Measurements from ENCODE around the gene PSME2. TPM values are rescaled to one million over a fixed set of nuclear protein-coding genes. Genes with fewer than 3 reads are reported as not detected.

The PSME2 gene
- total and polyA plus RNA-seq, 10 of the 15 experiments (the other 5 are each of a cell fraction or from before 2014, with no cell fraction given) = 510 to 3,542 (median 913) TPM

- Histone ChIP-seq H3K36me3 (ENCODE audit: control insufficient read depth in 2 of 2, insufficient read depth in 2 of 2, low read length in 1 of 2) (peaks cover 4 to 14% of the 10 kb centered on the region in 2 experiments; a peak in 3 of 4 replicates), H3K9ac (ENCODE audit: control insufficient read depth, insufficient read depth, low read length) (peak overlapping the region; percentile 100), H3K27me3 (replicated peaks in 1 of 2; ENCODE audit: control insufficient read depth in 2 of 2, insufficient read depth in 2 of 2, low read length in 1 of 2) (no peaks in the 10 kb centered on the region), H3K4me1 (ENCODE audit: control insufficient read depth, insufficient read depth, low read length) (0 out of 2 replicates have a peak, but pooled peaks cover 3% of the 10 kb centered on the region), H3K9me3 (replicated peaks; ENCODE audit: control insufficient read depth, insufficient read depth, low read length) (no peaks in the 10 kb centered on the region), H3K4me2 (ENCODE audit: control insufficient read depth, insufficient read depth) (peak overlapping the region; percentile 64), H4K20me1 (ENCODE audit: control insufficient read depth, insufficient read depth) (no peaks in the 10 kb centered on the region), H2AFZ (ENCODE audit: control insufficient read depth, low read depth, low read length) (peak overlapping the region; percentile 2), H3K79me2 (ENCODE audit: control insufficient read depth, insufficient read depth, low read length) (peaks cover 24% of the 10 kb centered on the region), H3K4me3 (peak overlapping the region; percentile 98), H3K27ac (ENCODE audit: control insufficient read depth, insufficient read depth) (peak overlapping the region; percentile 99)
- ChIA-PET POLR2A (interaction anchor here (0.7 to 6.8 kb wide), 16 partner anchors 9 to 147 kb away, joined by 3 to 90 read pairs (median 11); partner anchors contain the start of genes CARMIL3, DCAF11, EMC9 and IRF9), SMC1A (ENCODE audit: uncharacterized antibody, unreplicated experiment) (interaction anchor here (0.6 to 9.2 kb wide), 10 partner anchors 11 to 147 kb away, joined by 3 to 195 read pairs (median 7); partner anchors contain the start of genes DCAF11, IPO4, IRF9 and NRL), RAD21 (ENCODE audit: unreplicated experiment) (interaction anchor here (1.1 to 9.1 kb wide), 13 partner anchors 12 to 212 kb away, joined by 3 to 153 read pairs (median 6); partner anchors contain the start of genes CARMIL3, CIDEB, DCAF11 and IRF9), CTCF (interaction anchor here (0.7 to 11.2 kb wide), 10 partner anchors 10 to 507 kb away, joined by 3 to 294 read pairs (median 14); partner anchors contain the start of genes DCAF11, IRF9, NRL and PSME2)
- peak; percentile 85 for ATAC-seq
- FAIRE-seq = peak; percentile 99
- intact Hi-C loops (cut with micrococcal nuclease; ENCODE audit: unreplicated experiment) = loop anchor here (1.0 kb wide), 2 partner anchors 19 to 66 kb away; partner anchors contain the start of genes DCAF11, IRF9 and NRL
- BruUV-seq (replicated peaks) = no TSS peak
- DNase-seq (ENCODE audit: low read depth, low spot score) = peak; percentile 92
- under 1% methylated on average over 12 of the region's 12 CpGs for WGBS (ENCODE audit: insufficient coverage, insufficient replicate concordance, low lambda C conversion rate, missing lambda C conversion rate)
- in situ Hi-C loops (cut with MboI) = no loop called here
- TF ChIP-seq SMAD1 (IDR thresholded peaks at IDR 0.05; ENCODE audit: low read depth, partially characterized antibody) = peak; percentile 93
- TF ChIP-seq POU2F2 (IDR thresholded peaks at IDR 0.05; ENCODE audit: borderline replicate concordance, low read depth, low read length) = peak; percentile 91; the same call in 2 of the 3 replicates
- TF ChIP-seq SMARCA5 (IDR thresholded peaks at IDR 0.05) = peak; percentile 17; the same call in 1 of the 2 replicates
- peak; percentile 91 for TF ChIP-seq HDGF (IDR thresholded peaks at IDR 0.05)
- no peak; the same call in 1 of the 2 replicates for TF ChIP-seq NFIC (IDR thresholded peaks at IDR 0.05; ENCODE audit: low read depth, low read length)
- TF ChIP-seq MEF2B (IDR thresholded peaks at IDR 0.05; ENCODE audit: partially characterized antibody, poor library complexity, severe bottlenecking) = peak; percentile 64
- peak; percentile 92 for TF ChIP-seq MYC (IDR thresholded peaks at IDR 0.05; ENCODE audit: insufficient read depth, insufficient read length, insufficient replicate concordance, low read length, severe bottlenecking)
- no peak for TF ChIP-seq ETV6 (conservative IDR thresholded peaks at IDR 0.05 in 1 of 2, IDR thresholded peaks at IDR 0.05 in 1 of 2; ENCODE audit: borderline replicate concordance in 1 of 2, low read depth in 1 of 2)
- TF ChIP-seq RAD21 (IDR thresholded peaks at IDR 0.05; ENCODE audit: insufficient read depth, low read depth, low read length) = no peak
- TF ChIP-seq NR2C1 (IDR thresholded peaks at IDR 0.05) = no peak; the same call in 1 of the 2 replicates
- TF ChIP-seq ELK1 (IDR thresholded peaks at IDR 0.05; ENCODE audit: low read depth, low read length) = 0 out of 2 replicates have a peak, but pooled peaks have one; percentile 16
- peak; percentile 79; the same call in 1 of the 2 replicates for TF ChIP-seq ZBED1 (IDR thresholded peaks at IDR 0.05; ENCODE audit: borderline replicate concordance)
- peak; percentile 82 to 85 for TF ChIP-seq BHLHE40 (IDR thresholded peaks at IDR 0.05; ENCODE audit: borderline replicate concordance in 1 of 2, low read depth in 2 of 2, low read length in 1 of 2)
- peak; percentile 96 for TF ChIP-seq USF1 (IDR thresholded peaks at IDR 0.05; ENCODE audit: borderline replicate concordance, extremely low read length, insufficient read depth, low read depth, low read length)
- TF ChIP-seq STAT3 (IDR thresholded peaks at IDR 0.05; ENCODE audit: low read depth, low read length) = peak; percentile 62; the same call in 1 of the 2 replicates
- TF ChIP-seq YY1 (IDR thresholded peaks at IDR 0.05; ENCODE audit: low read depth, low read length) = peak; percentile 55
- peak; percentile 76 for TF ChIP-seq PAX5 (IDR thresholded peaks at IDR 0.05; ENCODE audit: borderline replicate concordance, low read depth, low read length)
- TF ChIP-seq PKNOX1 (IDR thresholded peaks at IDR 0.05) = peak; percentile 37
Observed at GRCh38 chr14:24095271-24096068, 50.9 kb downstream of the PSME2 start.
